AG04450 (cell line): ENCODE results near the gene TPRX1. TPM values are rescaled to one million over a fixed set of nuclear protein-coding genes. Genes with fewer than 3 reads are reported as not detected.

Source experiments
- polyA plus RNA-seq: library from polyadenylated mRNA; depleted of rRNA; stranded (reverse); fragments of >200 nt; gene quantifications from 2 replicates; pipeline ENCODE4 v1.2.3, GENCODE V29; 2011; rRNA removed
- small RNA-seq: library from RNA; depleted of rRNA; stranded (forward); fragments of <200 nt; gene quantifications from one replicate; pipeline ENCODE3, GENCODE V24; 2012; ENCODE audit warnings: low read depth; ENCODE audit not compliant: insufficient read length

Gene TPRX1
- polyA plus RNA-seq, 1 experiment = not detected

Small RNA genes lying within 50 kb of the gene (small RNA-seq; reads per million reads assigned to genes)
- not detected for gene AC008745.1
- not detected for gene SNORD23

Other genes with a start within 250 kb of the TPRX1 start
- gene ZNF541, start 231.4 kb downstream of the TPRX1 start, polyA plus RNA-seq = not detected in 2 replicates
- 0.65 and 0.72 TPM in 2 replicates for gene BICRA, start 195.4 kb downstream of the TPRX1 start, polyA plus RNA-seq
- gene EHD2, start 91.1 kb downstream of the TPRX1 start, polyA plus RNA-seq = 84.0 and 126 TPM in 2 replicates
- 114 and 123 TPM in 2 replicates for gene NOP53, start 59.0 kb downstream of the TPRX1 start, polyA plus RNA-seq
- 177 and 221 TPM in 2 replicates for gene SELENOW, start 25.8 kb downstream of the TPRX1 start, polyA plus RNA-seq
- gene CRX, start 17.4 kb upstream of the TPRX1 start, polyA plus RNA-seq = not detected in 2 replicates
- gene TPRX2, start 54.7 kb upstream of the TPRX1 start, polyA plus RNA-seq = not detected in 2 replicates
- gene SULT2A1, start 81.8 kb upstream of the TPRX1 start, polyA plus RNA-seq = not detected in 2 replicates
- gene BSPH1, start 187.6 kb upstream of the TPRX1 start, polyA plus RNA-seq = not detected in 2 replicates
- not detected in 2 replicates for gene ELSPBP1, start 190.1 kb upstream of the TPRX1 start, polyA plus RNA-seq
- gene CABP5, start 239.5 kb upstream of the TPRX1 start, polyA plus RNA-seq = not detected in 2 replicates